Heart left ventricle (tissue), 13 donors: ENCODE measurements around the gene FRS2.

Source experiments
- CTCF ChIP-seq, 12 donors: fragments of 200-600 bp; sonication (generic) in 4 of 12; IDR thresholded peaks; one replicate each; pipeline versions ENCODE4 v1.5.0 to v1.8.0; 2018 to 2022; ENCODE audit warnings: antibody characterized with exemption in 12 of 12, mild to moderate bottlenecking in 5 of 12
- POLR2A ChIP-seq, 2 donors: fragments of 450-650 bp; IDR thresholded peaks; one replicate each; pipeline ENCODE4 v1.6.1; 2017; ENCODE audit warnings: antibody characterized with exemption in 2 of 2, mild to moderate bottlenecking in 2 of 2, moderate library complexity in 2 of 2
- donor health status: ischemic (EF 13 %, LVEDD 7.1; RV severe dilation, severe dysfunction).
- donor health status: DM: no; HTN: yes; CAD: no.
- donor health status: DM: no; HTN: no; CAD: no.
- donor health status: ischemic (EF 25% LVEDD 6.9; RV normal size, moderate dysfunction).
- donor health status: ischemic (EF 25% LVEDD 5.7; RV mildly dilated, moderate dysfunction).
- donor health status: ischemic (EF 35%, LVEDD 5.7; RV mildly dilated, moderate dysfunction).
- donor health status: nonischemic (EF 11% LVEDD 7.7; RV severe dilation, severe dysfunction).
- donor health status: DM: yes; HTN: yes; CAD: no.
- donor health status: PGD.
- donor health status: ischemic (EF 29% LVEDD 5.4; RV normal size, mild dysfunction).
- donor health status: nonischemic (EF 23%, LVEDD 6.1; RV moderate dilation, normal function).

GRCh38 chr12:69524331-69524630 is 54.1 kb downstream of the FRS2 start:
- TF ChIP-seq CTCF (IDR thresholded peaks at IDR 0.05) (no peak), POLR2A (IDR thresholded peaks at IDR 0.05) (no peak)
